H1 (cell line): Measurements from ENCODE around the gene INHBC. TPM values are rescaled to one million over a fixed set of nuclear protein-coding genes. Genes with fewer than 3 reads are reported as not detected.

Experiments used
- CTCF ChIA-PET: fragments of 300-600 bp; sonication (Branson Sonifier 250); formaldehyde crosslinking; loops from one replicate; lab custom pipeline; 2021; ENCODE audit not compliant: partially characterized antibody; lab: Charles Lee
- POLR2A ChIA-PET: fragments of 300-600 bp; sonication (Branson Sonifier 250); formaldehyde crosslinking; loops from one replicate; lab custom pipeline; 2021; ENCODE audit warnings: inconsistent platforms; ENCODE audit not compliant: partially characterized antibody; lab: Charles Lee
- DNase-seq, 2 experiments: peaks; one replicate each; pipeline versions ENCODE4 v3.0.0 to v3.0.0-alpha.2; 2010 to 2022; ENCODE audit warnings: low spot score in 2 of 2, low read depth in 1 of 2, mixed read lengths in 1 of 2
- FAIRE-seq: peaks from 2 replicates; lab custom pipeline; 2011; peaks lifted over from hg19 to GRCh38; lab: Jason Lieb, UNC
- H2AFZ ChIP-seq: 2 replicates; pipeline ENCODE4 v1.8.1; 2012; ENCODE audit warnings: low read length, inconsistent platforms
- H2AK5ac ChIP-seq: 2 replicates; pipeline ENCODE4 v1.6.1; 2013; ENCODE audit warnings: low read depth, low read length
- H2BK120ac ChIP-seq: replicated peaks from 2 replicates; pipeline ENCODE3; 2013; ENCODE audit warnings: low read depth, low read length, inconsistent platforms
- H2BK12ac ChIP-seq: 2 replicates; pipeline ENCODE4 v1.6.1; 2013; ENCODE audit warnings: low read depth, low read length
- H2BK15ac ChIP-seq: 2 replicates; pipeline ENCODE4 v1.6.1; 2013; ENCODE audit warnings: low read length
- H2BK20ac ChIP-seq: 2 replicates; pipeline ENCODE4 v1.6.1; 2013; ENCODE audit warnings: low read length
- H2BK5ac ChIP-seq: 2 replicates; pipeline ENCODE4 v1.6.1; 2013; ENCODE audit warnings: low read depth, low read length
- H3K14ac ChIP-seq: 2 replicates; pipeline ENCODE4 v1.6.1; 2013; ENCODE audit warnings: inconsistent platforms; ENCODE audit not compliant: insufficient read length
- H3K18ac ChIP-seq: 2 replicates; pipeline ENCODE4 v1.6.1; 2013; ENCODE audit warnings: low read length; ENCODE audit errors: extremely low read depth
- H3K23ac ChIP-seq: 2 replicates; pipeline ENCODE4 v1.6.1; 2013; ENCODE audit warnings: inconsistent platforms; ENCODE audit not compliant: insufficient read length
- H3K23me2 ChIP-seq: 2 replicates; pipeline ENCODE4 v1.6.1; 2013; ENCODE audit warnings: low read depth, low read length
- H3K27ac ChIP-seq: 2 replicates; pipeline ENCODE4 v1.6.1; 2011; ENCODE audit warnings: low read depth, low read length, inconsistent platforms
- H3K27me3 ChIP-seq, 4 experiments: replicated peaks in 1 of 4; 1 replicate in 1 of 4; 2 replicates in 3 of 4; pipeline versions ENCODE4 v1.6.1 to v1.8.1; 2011 to 2013; ENCODE audit warnings: low read length in 3 of 4, mild to moderate bottlenecking in 3 of 4, inconsistent platforms in 2 of 4, mixed read lengths in 2 of 4, moderate library complexity in 1 of 4; ENCODE audit not compliant: control insufficient read depth in 3 of 4, insufficient read depth in 3 of 4; ENCODE audit errors: extremely low read depth in 1 of 4
- H3K36me3 ChIP-seq, 4 experiments: 2 replicates each; pipeline versions ENCODE4 v1.6.1 to v1.8.1; 2011 to 2013; ENCODE audit warnings: mild to moderate bottlenecking in 4 of 4, low read length in 3 of 4, moderate library complexity in 2 of 4, control low read depth in 1 of 4, inconsistent platforms in 1 of 4; ENCODE audit not compliant: insufficient read depth in 4 of 4, control insufficient read depth in 2 of 4
- H3K4ac ChIP-seq: replicated peaks from 2 replicates; pipeline ENCODE3; 2013; ENCODE audit warnings: low read length, low read depth, mixed read lengths, inconsistent platforms; ENCODE audit not compliant: insufficient read length
- H3K4me1 ChIP-seq, 4 experiments: replicated peaks in 1 of 4; 1 replicate in 1 of 4; 2 replicates in 3 of 4; pipeline versions ENCODE4 v1.6.1 to v1.8.1; 2011 to 2013; ENCODE audit warnings: low read length in 3 of 4, inconsistent platforms in 2 of 4, mixed read lengths in 1 of 4; ENCODE audit not compliant: insufficient read depth in 4 of 4, control insufficient read depth in 3 of 4
- H3K4me2 ChIP-seq, 2 experiments: 2 replicates each; pipeline versions ENCODE4 v1.6.1 to v1.8.1; 2011 to 2013; ENCODE audit warnings: low read depth in 2 of 2, low read length in 2 of 2, control low read depth in 1 of 2, inconsistent platforms in 1 of 2, mild to moderate bottlenecking in 1 of 2; ENCODE audit not compliant: insufficient read depth in 1 of 2
- H3K4me3 ChIP-seq, 4 experiments: fragments of 200-600, 300-600 bp in 1 of 4; sonication (generic), shearing (Covaris generic), sonication (Bioruptor Twin) in 1 of 4; 2 replicates each; pipeline versions ENCODE4 v1.5.1 to v1.8.1; 2011 to 2016; ENCODE audit warnings: low read length in 4 of 4, low read depth in 3 of 4, control low read depth in 2 of 4, inconsistent platforms in 2 of 4, mild to moderate bottlenecking in 2 of 4, mixed read lengths in 1 of 4, moderate library complexity in 1 of 4; ENCODE audit not compliant: insufficient read depth in 2 of 4; ENCODE audit errors: extremely low read depth in 1 of 4
- H3K56ac ChIP-seq: replicated peaks from 2 replicates; pipeline ENCODE3; 2013; ENCODE audit warnings: low read depth, mild to moderate bottlenecking, mixed read lengths, low read length, inconsistent platforms; ENCODE audit not compliant: insufficient read length
- H3K79me1 ChIP-seq: 2 replicates; pipeline ENCODE4 v1.6.1; 2013; ENCODE audit warnings: low read depth, low read length, control low read depth
- H3K79me2 ChIP-seq, 2 experiments: 2 replicates each; pipeline versions ENCODE4 v1.6.1 to v1.8.1; 2012 to 2013; ENCODE audit warnings: low read length in 2 of 2, mild to moderate bottlenecking in 2 of 2, inconsistent platforms in 1 of 2; ENCODE audit not compliant: insufficient read depth in 2 of 2, control insufficient read depth in 1 of 2
- H3K9ac ChIP-seq, 4 experiments: replicated peaks in 1 of 4; 1 replicate in 1 of 4; 2 replicates in 3 of 4; pipeline versions ENCODE4 v1.6.1 to v1.8.1; 2011 to 2013; ENCODE audit warnings: low read depth in 3 of 4, low read length in 3 of 4, control low read depth in 2 of 4, mild to moderate bottlenecking in 2 of 4, moderate library complexity in 2 of 4, inconsistent platforms in 1 of 4; ENCODE audit errors: extremely low read depth in 1 of 4
- H3K9me3 ChIP-seq, 2 experiments: 2 replicates each; pipeline versions ENCODE4 v1.6.1 to v1.8.1; 2012 to 2013; ENCODE audit warnings: mild to moderate bottlenecking in 2 of 2, moderate library complexity in 2 of 2, control low read depth in 1 of 2, inconsistent platforms in 1 of 2, low read depth in 1 of 2, low read length in 1 of 2, mixed read lengths in 1 of 2; ENCODE audit not compliant: insufficient read depth in 2 of 2
- H4K20me1 ChIP-seq, 2 experiments: replicated peaks in 1 of 2; 2 replicates each; pipeline versions ENCODE3 to v1.8.1; 2011 to 2013; ENCODE audit warnings: inconsistent platforms in 2 of 2, low read length in 2 of 2, mild to moderate bottlenecking in 1 of 2; ENCODE audit not compliant: insufficient read depth in 2 of 2, control insufficient read depth in 1 of 2
- H4K5ac ChIP-seq: 2 replicates; pipeline ENCODE4 v1.6.1; 2013; ENCODE audit warnings: low read length, low read depth, mixed read lengths, inconsistent platforms; ENCODE audit not compliant: insufficient read length
- H4K8ac ChIP-seq: 2 replicates; pipeline ENCODE4 v1.8.0; 2013; ENCODE audit warnings: mild to moderate bottlenecking, moderate library complexity, low read length, inconsistent platforms; ENCODE audit not compliant: insufficient read depth; ENCODE audit errors: extremely low read depth
- H4K91ac ChIP-seq: replicated peaks from 2 replicates; pipeline ENCODE3; 2013; ENCODE audit warnings: low read length, mixed read lengths, inconsistent platforms; ENCODE audit not compliant: insufficient read length
- EP300 ChIP-seq, 2 experiments: IDR thresholded peaks; 1 replicate in 1 of 2; 2 replicates in 1 of 2; pipeline ENCODE4 v1.6.1; 2011 to 2012; ENCODE audit warnings: low read depth in 2 of 2, low read length in 2 of 2, mild to moderate bottlenecking in 2 of 2, borderline replicate concordance in 1 of 2, inconsistent platforms in 1 of 2, moderate library complexity in 1 of 2
- FOSL1 ChIP-seq: IDR thresholded peaks from 2 replicates; pipeline ENCODE4 v1.6.1; 2011; ENCODE audit warnings: mild to moderate bottlenecking, low read depth, low read length, moderate library complexity; ENCODE audit not compliant: insufficient read depth
- GABPA ChIP-seq: IDR thresholded peaks from 2 replicates; pipeline ENCODE4 v1.6.1; 2011; ENCODE audit warnings: mild to moderate bottlenecking, low read length, moderate library complexity, borderline replicate concordance; ENCODE audit not compliant: insufficient read depth
- MAFK ChIP-seq: IDR thresholded peaks from 2 replicates; pipeline ENCODE4 v1.6.1; 2012; ENCODE audit warnings: low read depth, mild to moderate bottlenecking, improper control_type of control experiment, low read length
- POLR2A ChIP-seq, 2 experiments: IDR thresholded peaks; 1 replicate in 1 of 2; 2 replicates in 1 of 2; pipeline ENCODE4 v1.6.1; 2011; ENCODE audit warnings: low read depth in 2 of 2, low read length in 2 of 2, mild to moderate bottlenecking in 2 of 2; ENCODE audit errors: control extremely low read depth in 1 of 2
- POLR2AphosphoS5 ChIP-seq: IDR thresholded peaks from 2 replicates; pipeline ENCODE4 v1.6.1; 2011; ENCODE audit warnings: low read depth, low read length
- RXRA ChIP-seq: IDR thresholded peaks from 2 replicates; pipeline ENCODE4 v1.6.1; 2011; ENCODE audit warnings: low read depth, mild to moderate bottlenecking, low read length, moderate library complexity; ENCODE audit not compliant: insufficient read depth
- SIN3A ChIP-seq, 2 experiments: IDR thresholded peaks in 1 of 2; conservative IDR thresholded peaks in 1 of 2; 2 replicates each; pipeline ENCODE4 v1.6.1; 2011 to 2012; ENCODE audit warnings: low read length in 2 of 2, improper control_type of control experiment in 1 of 2, low read depth in 1 of 2, mild to moderate bottlenecking in 1 of 2
- SP4 ChIP-seq: IDR thresholded peaks from 2 replicates; pipeline ENCODE4 v1.6.1; 2012; ENCODE audit warnings: low read length, inconsistent platforms
- SUZ12 ChIP-seq: fragments of 200-600 bp; sonication (generic); IDR thresholded peaks from 2 replicates; pipeline ENCODE4 v1.6.1; 2012; ENCODE audit warnings: mild to moderate bottlenecking, inconsistent platforms, low read length, moderate library complexity, mixed read lengths
- TBP ChIP-seq: IDR thresholded peaks from 2 replicates; pipeline ENCODE4 v1.6.1; 2011; ENCODE audit warnings: low read depth, low read length, improper control_type of control experiment
- TEAD4 ChIP-seq: IDR thresholded peaks from 2 replicates; pipeline ENCODE4 v1.6.1; 2012; ENCODE audit warnings: low read depth, low read length, inconsistent platforms, mixed read lengths
- WGBS, 2 experiments: shearing (Covaris generic) in 1 of 2; methylation state at CpG; one replicate each; pipeline versions ENCODE4 v1.1.6 to v1.1.7; 2013 to 2015; ENCODE audit warnings: low lambda C conversion rate in 2 of 2, mixed read lengths in 2 of 2, inconsistent platforms in 1 of 2, low coverage in 1 of 2, missing lambda C conversion rate in 1 of 2; ENCODE audit not compliant: insufficient replicate concordance in 2 of 2, insufficient coverage in 1 of 2, insufficient read length in 1 of 2; ENCODE audit errors: extremely low coverage in 1 of 2, missing lambda C conversion rate in 1 of 2; 5-methylcytosine and 5-hydroxymethylcytosine counted together
- polyA plus RNA-seq, 7 experiments: library from polyadenylated mRNA; depleted of rRNA in 3 of 7; stranded (reverse) in 5 of 7; unstranded in 2 of 7; fragments of >200 nt in 5 of 7; fragments of 200-250 nt in 2 of 7; gene quantifications; 1 replicate in 5 of 7; 2 replicates in 1 of 7; 4 replicates in 1 of 7; pipeline versions ENCODE4 v1.2.1 to v1.2.3, GENCODE V29; 2011 to 2013; ENCODE audit warnings: missing spikeins in 2 of 7, mixed read lengths in 2 of 7
- total RNA-seq: library from RNA; stranded (reverse); fragmentation: NEBNext Ultra II Directional; extraction: Animal tissue kit (Norgen Biotek cat#: 25700); gene quantifications from 2 replicates; pipeline ENCODE4 v1.2.1, GENCODE V29; 2021

Gene INHBC
- total and polyA plus RNA-seq, 2 of the 8 experiments (the other 6 are each of a cell fraction or from before 2014, with no cell fraction given) = 0.15 TPM; not detected in 1

DNA sequence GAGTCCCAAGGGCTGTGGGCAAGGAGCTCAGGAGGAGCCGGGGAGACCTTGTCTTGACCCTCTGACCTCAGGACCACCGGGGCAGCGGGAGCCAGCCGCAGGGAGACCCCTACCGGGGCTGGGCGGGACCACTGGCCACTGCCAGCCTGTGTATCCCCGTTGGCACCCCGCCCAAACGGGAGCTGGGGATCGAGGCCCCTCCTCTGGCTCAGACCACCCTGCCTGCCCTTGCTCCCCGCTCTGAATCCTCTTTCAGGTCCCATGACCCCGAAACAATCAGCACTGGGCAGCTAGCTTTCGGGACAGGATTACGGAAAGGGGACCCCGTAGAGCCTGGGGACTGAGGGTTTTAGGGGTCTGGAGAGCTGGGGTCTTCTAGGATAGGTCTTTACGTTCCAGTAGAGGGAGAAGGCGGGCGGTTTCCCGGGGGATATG is 26.3 kb downstream of the INHBC start:
- no peak for FAIRE-seq
- peak overlapping the region; percentile 10 for H3K4ac ChIP-seq
- H3K23me2 ChIP-seq = peaks cover 6% of the 10 kb centered on the region; the same call in 1 of the 2 replicates
- peak overlapping the region; percentile 67 to 91 (median 78) for H3K4me3 ChIP-seq
- H3K56ac ChIP-seq = peak overlapping the region; percentile 11
- H2BK15ac ChIP-seq = no peak overlapping the region; the same call in 1 of the 2 replicates
- H4K20me1 ChIP-seq = no peaks in the 10 kb centered on the region
- DNase-seq = peak in 1 of 2 experiments; percentile 88
- peaks cover 0 to 16% (median 10%) of the 10 kb centered on the region in 4 experiments; a peak in 6 of 7 replicates for H3K4me1 ChIP-seq
- no peak overlapping the region for H4K91ac ChIP-seq
- no peak overlapping the region for H3K14ac ChIP-seq
- H3K4me2 ChIP-seq = peak overlapping the region; percentile 84 to 95
- ChIA-PET POLR2A (interaction anchor here (1.0 to 6.4 kb wide), 9 partner anchors 8 to 238 kb away, joined by 3 to 51 read pairs (median 5); partner anchors contain the start of genes INHBC and SHMT2), CTCF (interaction anchor here (0.5 to 18.5 kb wide), 9 partner anchors 8 to 530 kb away, joined by 3 to 478 read pairs (median 3); partner anchors contain the start of genes ARHGAP9, MARS1 and STAC3)
- H3K27ac ChIP-seq = peak overlapping the region; percentile 87
- peak overlapping the region in 3 of 4 experiments; percentile 38 to 74 (median 72); a peak in 5 of 7 replicates for H3K9ac ChIP-seq
- no peak overlapping the region for H2AFZ ChIP-seq
- peak overlapping the region; percentile 62 for H4K5ac ChIP-seq
- no peaks in the 10 kb centered on the region for H3K9me3 ChIP-seq
- peak overlapping the region; percentile 33; the same call in 1 of the 2 replicates for H3K18ac ChIP-seq
- H4K8ac ChIP-seq = no peak overlapping the region
- H3K36me3 ChIP-seq = peaks cover 0 to 4% (median 0%) of the 10 kb centered on the region in 4 experiments; a peak in 4 of 8 replicates
- H3K79me1 ChIP-seq = no peaks in the 10 kb centered on the region
- no peak overlapping the region for H3K23ac ChIP-seq
- H2BK5ac ChIP-seq = peak overlapping the region; percentile 82; the same call in 1 of the 2 replicates
- peaks cover 0 to 16% of the 10 kb centered on the region in 2 experiments; a peak in 1 of 4 replicates for H3K79me2 ChIP-seq
- 0 out of 2 replicates have a peak overlapping the region, but pooled peaks have one; percentile 4 for H2BK12ac ChIP-seq
- no peak overlapping the region for H2AK5ac ChIP-seq
- 2% methylated on average over 17 of the region's 19 CpGs; no CpG with 5 or more reads in 1 of the 2 experiments for WGBS, 2 experiments
- H2BK20ac ChIP-seq = no peak overlapping the region
- no peak overlapping the region for H2BK120ac ChIP-seq
- no peaks in the 10 kb centered on the region for H3K27me3 ChIP-seq
- TF ChIP-seq TEAD4 = no peak
- no peak; a peak in 1 of 3 replicates for TF ChIP-seq EP300 (IDR thresholded peaks at IDR 0.05; ENCODE audit: borderline replicate concordance in 1 of 2, low read depth in 2 of 2, low read length in 2 of 2)
- TF ChIP-seq FOSL1 = no peak
- no peak for TF ChIP-seq GABPA
- no peak for TF ChIP-seq SUZ12
- no peak; the same call in 1 of the 2 replicates for TF ChIP-seq TBP
- TF ChIP-seq SP4 = peak; percentile 47; the same call in 1 of the 2 replicates
- peak; percentile 59 for TF ChIP-seq POLR2AphosphoS5
- no peak for TF ChIP-seq MAFK
- peak; percentile 74; the same call in 1 of the 2 replicates for TF ChIP-seq RXRA
- TF ChIP-seq POLR2A (IDR thresholded peaks at IDR 0.05; ENCODE audit: control extremely low read depth in 1 of 2, low read depth in 2 of 2, low read length in 2 of 2) = peak in 1 of 2 experiments; percentile 66; a peak in 2 of 3 replicates
- TF ChIP-seq SIN3A (conservative IDR thresholded peaks at IDR 0.05 in 1 of 2, IDR thresholded peaks at IDR 0.05 in 1 of 2; ENCODE audit: low read depth in 1 of 2, low read length in 2 of 2) = peak in 1 of 2 experiments; percentile 38; a peak in 1 of 4 replicates
